Measurements from ENCODE around the gene RNF157. TPM values are rescaled to one million over a fixed set of nuclear protein-coding genes. Genes with fewer than 3 reads are reported as not detected.
"Not testable (repeated sequence)": the region's sequence is repeated elsewhere in the genome, so short reads cannot be mapped to it uniquely, and the experiment has no call there.

Gene RNF157
- total and polyA plus RNA-seq, 2 of the 4 experiments (the other 2 are of a cell fraction), result 0.54 to 1.3 TPM

GRCh38 chr17:76188213-76189016 lies 51.9 kb downstream of the RNF157 start:
- Histone ChIP-seq H3K36me3 (ENCODE audit: control insufficient read depth, insufficient read depth, low read length) (no peaks in the 10 kb centered on the region), H2AK5ac (ENCODE audit: low read depth, low read length) (no peak overlapping the region), H3K14ac (replicated peaks; ENCODE audit: low read depth, low read length) (no peak overlapping the region), H3K4me1 (ENCODE audit: control insufficient read depth, insufficient read depth, low read length) (peaks cover 3% of the 10 kb centered on the region; the same call in 1 of the 2 replicates), H3K9ac (ENCODE audit: low read depth, low read length) (no peak overlapping the region), H4K91ac (ENCODE audit: insufficient read depth, low read depth, low read length) (no peak overlapping the region), H4K20me1 (ENCODE audit: insufficient read depth, low read length) (no peaks in the 10 kb centered on the region), H2BK5ac (ENCODE audit: low read depth, low read length, poor library complexity, severe bottlenecking) (no peak overlapping the region), H3K9me3 (ENCODE audit: control insufficient read depth, insufficient read depth, low read length) (no peaks in the 10 kb centered on the region), H4K5ac (ENCODE audit: low read depth, low read length) (no peak overlapping the region), H2AFZ (replicated peaks; ENCODE audit: low read length, poor library complexity) (no peak overlapping the region), H2BK15ac (ENCODE audit: low read depth, low read length) (no peak overlapping the region), H3K27me3 (ENCODE audit: control insufficient read depth, insufficient read depth, low read length) (0 out of 2 replicates have a peak, but pooled peaks cover 2% of the 10 kb centered on the region), H2AK9ac (replicated peaks; ENCODE audit: low read depth, low read length, poor library complexity) (no peak overlapping the region), H3K4ac (ENCODE audit: low read depth, low read length) (no peak overlapping the region), H3K56ac (ENCODE audit: extremely low read depth, insufficient read depth, low read length) (no peak overlapping the region), H3K79me1 (ENCODE audit: low read depth in 1 of 2, low read length in 2 of 2) (no peaks in the 10 kb centered on the region), H3K4me3 (ENCODE audit: insufficient read depth, low read depth, low read length) (no peak overlapping the region), H3K27ac (ENCODE audit: insufficient read depth, low read length) (no peak overlapping the region), H2BK20ac (ENCODE audit: low read depth, low read length) (no peak overlapping the region), H4K8ac (ENCODE audit: low read depth in 2 of 2, low read length in 2 of 2) (no peak overlapping the region), H2BK120ac (ENCODE audit: low read depth, low read length) (no peak overlapping the region), H3K9me1 (ENCODE audit: insufficient read depth, low read length) (no peaks in the 10 kb centered on the region), H3K23ac (ENCODE audit: low read depth, low read length) (no peak overlapping the region), H3K18ac (ENCODE audit: low read depth, low read length) (no peak overlapping the region), H3K4me2 (ENCODE audit: low read depth, low read length) (no peak overlapping the region)
- ATAC-seq (ENCODE audit: low read depth) (no peak), DNase-seq (peak; percentile 13)
- BruUV-seq (replicated peaks), result no TSS peak
- intact Hi-C loops (cut with micrococcal nuclease) (no loop called here), dilution Hi-C loops (cut with HindIII; ENCODE audit: low sequenced_read_pairs, unreplicated experiment) (no loop called here), in situ Hi-C loops (cut with MboI; ENCODE audit: low sequenced_read_pairs) (no loop called here)
- 67% methylated on average over 1 of the region's 4 CpGs; no CpG with 5 or more reads in 1 of the 2 experiments for whole genome bisulfite sequencing, 2 experiments (ENCODE audit: extremely low coverage in 2 of 2, insufficient read length in 1 of 2)
- no peak for TF ChIP-seq NFE2L2 (IDR thresholded peaks at IDR 0.05; ENCODE audit: low read depth, low read length)
- TF ChIP-seq CEBPB (IDR thresholded peaks at IDR 0.05; ENCODE audit: low read depth, low read length), result peak; percentile 46
- CTCF ChIA-PET, result no interaction called here
- POLR2A ChIA-PET (ENCODE audit: unreplicated experiment), result no interaction called here

- H3K18ac ChIP-seq (ENCODE audit: low read depth, low read length); H4K20me1 ChIP-seq (ENCODE audit: insufficient read depth, low read length); H3K4me3 ChIP-seq (ENCODE audit: insufficient read depth, low read depth, low read length); H3K27me3 ChIP-seq (ENCODE audit: control insufficient read depth, insufficient read depth, low read length); H3K23ac ChIP-seq (ENCODE audit: low read depth, low read length); ATAC-seq (ENCODE audit: low read depth); H3K4me1 ChIP-seq (ENCODE audit: control insufficient read depth, insufficient read depth, low read length); CTCF ChIA-PET; H3K36me3 ChIP-seq (ENCODE audit: control insufficient read depth, insufficient read depth, low read length); H3K4ac ChIP-seq (ENCODE audit: low read depth, low read length); H2AFZ ChIP-seq (replicated peaks; ENCODE audit: low read length, poor library complexity); H3K9me1 ChIP-seq (ENCODE audit: insufficient read depth, low read length); H3K56ac ChIP-seq (ENCODE audit: extremely low read depth, insufficient read depth, low read length); H3K14ac ChIP-seq (replicated peaks; ENCODE audit: low read depth, low read length); DNase-seq; H4K5ac ChIP-seq (ENCODE audit: low read depth, low read length); H3K79me1 ChIP-seq (ENCODE audit: low read depth in 1 of 2, low read length in 2 of 2); H2BK20ac ChIP-seq (ENCODE audit: low read depth, low read length); H2BK5ac ChIP-seq (ENCODE audit: low read depth, low read length, poor library complexity, severe bottlenecking); H4K8ac ChIP-seq (ENCODE audit: low read depth in 2 of 2, low read length in 2 of 2); intact Hi-C loops (cut with micrococcal nuclease); H3K9me3 ChIP-seq (ENCODE audit: control insufficient read depth, insufficient read depth, low read length); dilution Hi-C loops (cut with HindIII; ENCODE audit: low sequenced_read_pairs, unreplicated experiment); H3K9ac ChIP-seq (ENCODE audit: low read depth, low read length); in situ Hi-C loops (cut with MboI; ENCODE audit: low sequenced_read_pairs); H2BK15ac ChIP-seq (ENCODE audit: low read depth, low read length); H4K91ac ChIP-seq (ENCODE audit: insufficient read depth, low read depth, low read length); H3K4me2 ChIP-seq (ENCODE audit: low read depth, low read length); H2AK9ac ChIP-seq (replicated peaks; ENCODE audit: low read depth, low read length, poor library complexity); H2BK120ac ChIP-seq (ENCODE audit: low read depth, low read length); POLR2A ChIA-PET (ENCODE audit: unreplicated experiment); H3K27ac ChIP-seq (ENCODE audit: insufficient read depth, low read length); H2AK5ac ChIP-seq (ENCODE audit: low read depth, low read length); BruUV-seq (replicated peaks): not testable (repeated sequence)
- no CpG with 5 or more reads among the region's 2 CpGs for WGBS, 2 experiments (ENCODE audit: extremely low coverage in 2 of 2, insufficient read length in 1 of 2)
Measured at GRCh38 chr17:76186774-76187173, 53.5 kb downstream of the RNF157 start.

All from IMR-90 (cell line).